ENCODE results near the gene ZNF506. TPM values are rescaled to one million over a fixed set of nuclear protein-coding genes. Genes with fewer than 3 reads are reported as not detected.
A peak's percentile ranks its signal among the peaks of the same experiment; 100 is the strongest.

The ZNF506 gene
- total and polyA plus RNA-seq, 2 donors (not counting 3 experiments of a cell fraction or from before 2014, with no cell fraction given): 6.4 to 10.7 TPM

DNA sequence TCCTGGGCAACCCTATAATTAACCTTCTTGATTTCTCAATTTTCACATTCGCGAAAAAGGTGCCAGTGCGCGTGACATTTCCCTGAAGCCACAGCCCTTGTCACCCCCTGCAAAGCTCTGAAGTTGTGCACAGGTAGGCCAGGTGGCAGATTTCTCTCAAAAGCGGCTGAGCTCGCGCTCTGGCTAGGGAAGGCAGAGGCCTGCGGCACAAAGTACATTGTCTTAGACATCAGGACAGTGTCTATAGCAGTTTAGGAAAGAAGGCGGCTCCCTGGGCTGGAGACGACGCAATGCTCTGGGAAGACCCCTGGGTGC, 45.7 kb downstream of the ZNF506 start:
- BruUV-seq (replicated peaks): TSS peak; percentile 88

More for the DNA sequence above, 45.7 kb downstream of the ZNF506 start:
- DNase-seq (ENCODE audit: low read depth, low spot score): no peak
- ChIA-PET POLR2A (interaction anchor here (0.6 to 1.4 kb wide), 5 partner anchors 30 to 463 kb away, joined by 3 to 9 read pairs (median 3); partner anchors contain the start of genes ZNF14 and ZNF506), CTCF (interaction anchor here (1.0 kb wide), 1 partner anchor 243 kb away, joined by 3 read pairs; no protein-coding TSS in a partner anchor)
- dilution Hi-C loops (cut with MboI; ENCODE audit: extremely low pct_ligation_motif_present, low sequenced_read_pairs) (no loop called here), intact Hi-C loops (cut with micrococcal nuclease) (loop anchor here (1.0 to 5.0 kb wide), 4 partner anchors 44 to 391 kb away; partner anchors contain the start of genes ATP13A1, ZNF253 and ZNF486)
- Histone ChIP-seq H3K27me3 (ENCODE audit: control insufficient read depth in 2 of 2, insufficient read depth in 2 of 2, low read length in 2 of 2) (no peaks in the 10 kb centered on the region), H3K79me2 (ENCODE audit: control insufficient read depth, insufficient read depth, low read length) (no peaks in the 10 kb centered on the region), H3K4me2 (ENCODE audit: insufficient read depth, low read length) (peak overlapping the region; percentile 68), H3K9me3 (replicated peaks; ENCODE audit: control insufficient read depth, insufficient read depth, low read length) (no peaks in the 10 kb centered on the region), H2AFZ (ENCODE audit: low read depth, low read length) (peak overlapping the region; percentile 82), H3K4me1 (ENCODE audit: control insufficient read depth, extremely low read depth, insufficient read depth, low read length) (peaks cover 10% of the 10 kb centered on the region), H3K9me1 (replicated peaks; ENCODE audit: control insufficient read depth, extremely low read depth, insufficient read depth, low read length) (no peaks in the 10 kb centered on the region), H3K9ac (replicated peaks; ENCODE audit: extremely low read depth, insufficient read depth, low read length) (peak overlapping the region; percentile 49), H4K20me1 (replicated peaks; ENCODE audit: control insufficient read depth, extremely low read depth, insufficient read depth, low read length) (no peaks in the 10 kb centered on the region), H3K4me3 (replicated peaks in 1 of 3; ENCODE audit: insufficient read depth in 1 of 3, low read depth in 1 of 3, low read length in 3 of 3) (peak overlapping the region; percentile 23 to 76 (median 70)), H3K36me3 (ENCODE audit: control insufficient read depth in 2 of 2, extremely low read depth in 1 of 2, insufficient read depth in 2 of 2, low read length in 2 of 2) (no peaks in the 10 kb centered on the region), H3K27ac (ENCODE audit: insufficient read depth, low read depth, low read length) (no peak overlapping the region)
- TF ChIP-seq JUN (IDR thresholded peaks at IDR 0.05; ENCODE audit: borderline replicate concordance, insufficient read depth, insufficient read length, low read depth) (no peak), GATA2 (IDR thresholded peaks at IDR 0.05; ENCODE audit: insufficient read depth, insufficient read length, low read depth, low read length) (no peak), FOS (IDR thresholded peaks at IDR 0.05; ENCODE audit: borderline replicate concordance, insufficient read depth, low read length) (no peak), POLR2AphosphoS5 (IDR thresholded peaks at IDR 0.05; ENCODE audit: insufficient read depth, low read depth, low read length) (no peak), POLR2A (IDR thresholded peaks at IDR 0.05; ENCODE audit: low read depth, low read length) (no peak), EZH2 (IDR thresholded peaks at IDR 0.05; ENCODE audit: borderline replicate concordance, low read depth, low read length, severe bottlenecking) (no peak), MYC (IDR thresholded peaks at IDR 0.05; ENCODE audit: low read depth, low read length) (no peak)
- TF ChIP-seq, protein P1, sequence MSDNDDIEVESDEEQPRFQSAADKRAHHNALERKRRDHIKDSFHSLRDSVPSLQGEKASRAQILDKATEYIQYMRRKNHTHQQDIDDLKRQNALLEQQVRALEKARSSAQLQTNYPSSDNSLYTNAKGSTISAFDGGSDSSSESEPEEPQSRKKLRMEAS (IDR thresholded peaks at IDR 0.05; ENCODE audit: insufficient read depth, insufficient read length): no peak
- TF ChIP-seq, protein P2, sequence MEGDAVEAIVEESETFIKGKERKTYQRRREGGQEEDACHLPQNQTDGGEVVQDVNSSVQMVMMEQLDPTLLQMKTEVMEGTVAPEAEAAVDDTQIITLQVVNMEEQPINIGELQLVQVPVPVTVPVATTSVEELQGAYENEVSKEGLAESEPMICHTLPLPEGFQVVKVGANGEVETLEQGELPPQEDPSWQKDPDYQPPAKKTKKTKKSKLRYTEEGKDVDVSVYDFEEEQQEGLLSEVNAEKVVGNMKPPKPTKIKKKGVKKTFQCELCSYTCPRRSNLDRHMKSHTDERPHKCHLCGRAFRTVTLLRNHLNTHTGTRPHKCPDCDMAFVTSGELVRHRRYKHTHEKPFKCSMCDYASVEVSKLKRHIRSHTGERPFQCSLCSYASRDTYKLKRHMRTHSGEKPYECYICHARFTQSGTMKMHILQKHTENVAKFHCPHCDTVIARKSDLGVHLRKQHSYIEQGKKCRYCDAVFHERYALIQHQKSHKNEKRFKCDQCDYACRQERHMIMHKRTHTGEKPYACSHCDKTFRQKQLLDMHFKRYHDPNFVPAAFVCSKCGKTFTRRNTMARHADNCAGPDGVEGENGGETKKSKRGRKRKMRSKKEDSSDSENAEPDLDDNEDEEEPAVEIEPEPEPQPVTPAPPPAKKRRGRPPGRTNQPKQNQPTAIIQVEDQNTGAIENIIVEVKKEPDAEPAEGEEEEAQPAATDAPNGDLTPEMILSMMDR (IDR thresholded peaks at IDR 0.05; ENCODE audit: extremely low read depth in 1 of 2, insufficient read depth in 1 of 2, low read depth in 1 of 2, low read length in 2 of 2): no peak
- FAIRE-seq: no peak

Measured in endothelial cell of umbilical vein (primary cell).